Measurements from ENCODE around the gene KCNQ1.

The KCNQ1 gene

DNA sequence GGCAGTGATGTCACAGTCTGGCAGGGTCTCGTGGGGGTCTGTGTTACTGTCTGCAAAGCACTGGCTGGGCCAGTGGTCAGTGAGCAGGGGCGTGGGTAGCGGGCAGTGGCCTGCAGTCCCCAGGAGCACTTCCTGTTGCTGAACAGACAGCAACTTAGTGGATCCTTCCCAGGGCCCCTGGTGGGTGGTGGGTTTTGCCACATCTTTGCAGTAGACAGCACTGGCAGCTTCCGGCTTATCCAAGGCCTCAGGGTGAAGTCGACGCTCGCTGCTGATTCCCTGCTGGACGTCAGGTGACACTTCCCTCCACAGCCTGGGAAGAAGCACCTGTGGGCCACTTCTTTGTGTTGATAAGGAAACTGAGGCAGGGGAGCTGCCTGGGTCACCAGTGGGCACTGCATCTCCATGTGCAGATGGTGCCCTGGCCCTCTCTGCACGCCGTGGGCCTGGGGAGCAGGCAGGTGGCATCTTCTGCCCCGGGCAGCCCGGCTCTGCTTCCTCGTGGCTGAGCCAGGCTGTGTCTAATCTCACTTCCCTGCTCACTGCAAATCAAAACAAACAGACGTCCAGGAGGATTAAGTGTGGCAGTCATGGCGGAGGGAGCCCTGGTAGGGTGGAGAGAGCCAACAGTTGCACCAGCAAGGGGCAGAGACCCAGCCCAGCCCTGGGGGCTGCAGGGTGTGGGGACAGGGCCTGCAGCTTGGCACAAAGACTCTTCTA lies 79.8 kb downstream of the KCNQ1 start:
- H3K4me3 ChIP-seq (ENCODE audit: low read depth, low read length), result no peak overlapping the region
- no peak overlapping the region for H3K27ac ChIP-seq (ENCODE audit: low read depth, low read length)
- no peaks in the 10 kb centered on the region for H3K36me3 ChIP-seq (ENCODE audit: control insufficient read depth, insufficient read depth, low read length)
- H3K9ac ChIP-seq (ENCODE audit: low read depth, low read length), result no peak overlapping the region
- peaks cover 11% of the 10 kb centered on the region for H3K27me3 ChIP-seq (ENCODE audit: control insufficient read depth, insufficient read depth, low read length)
- H3K4me1 ChIP-seq (ENCODE audit: control insufficient read depth, insufficient read depth, low read length), result no peaks in the 10 kb centered on the region
- H3K9me3 ChIP-seq (ENCODE audit: control insufficient read depth, insufficient read depth, low read length), result no peaks in the 10 kb centered on the region

DNA sequence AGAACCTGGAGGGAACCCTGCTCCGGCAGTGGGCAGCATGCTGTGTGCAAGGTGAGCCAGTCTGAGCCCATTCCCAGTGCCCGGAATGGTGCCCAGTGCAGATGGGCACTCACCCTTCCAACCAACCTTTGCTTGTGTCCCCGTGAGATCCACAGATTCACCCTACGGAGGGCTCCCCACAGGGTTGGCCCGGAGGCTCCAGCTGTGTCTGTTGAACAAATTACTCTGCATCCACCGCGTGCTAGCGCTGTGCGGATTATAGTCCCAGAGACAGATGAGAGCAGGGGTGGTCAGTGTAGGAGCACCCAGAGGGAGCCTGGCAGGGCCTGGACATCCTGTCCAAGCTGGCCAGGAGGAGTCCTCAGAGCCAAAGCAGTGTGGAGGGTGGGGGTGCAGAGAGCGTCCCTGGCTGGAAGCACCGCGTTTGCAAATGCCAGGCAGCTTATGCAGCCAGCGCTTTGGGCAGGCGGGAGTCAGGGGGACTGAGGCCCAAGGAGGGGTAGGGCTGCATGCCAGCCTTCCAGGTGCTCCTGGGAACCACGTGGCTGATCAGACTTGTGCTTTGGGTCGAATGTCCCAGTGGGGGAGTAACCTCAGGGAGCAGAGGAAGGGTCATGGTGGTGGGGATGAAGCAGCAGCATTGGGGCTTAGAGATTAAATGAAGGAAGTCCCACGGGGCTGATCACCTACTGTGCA lies 80.5 kb downstream of the KCNQ1 start:
- Histone ChIP-seq H3K27me3 (ENCODE audit: control insufficient read depth, insufficient read depth, low read length) (peaks cover 7% of the 10 kb centered on the region), H3K4me3 (ENCODE audit: low read depth, low read length) (no peak overlapping the region), H3K4me1 (ENCODE audit: control insufficient read depth, insufficient read depth, low read length) (no peaks in the 10 kb centered on the region), H3K9me3 (ENCODE audit: control insufficient read depth, insufficient read depth, low read length) (no peaks in the 10 kb centered on the region), H3K9ac (ENCODE audit: low read depth, low read length) (no peak overlapping the region), H3K27ac (ENCODE audit: low read depth, low read length) (no peak overlapping the region), H3K36me3 (ENCODE audit: control insufficient read depth, insufficient read depth, low read length) (no peaks in the 10 kb centered on the region)

DNA sequence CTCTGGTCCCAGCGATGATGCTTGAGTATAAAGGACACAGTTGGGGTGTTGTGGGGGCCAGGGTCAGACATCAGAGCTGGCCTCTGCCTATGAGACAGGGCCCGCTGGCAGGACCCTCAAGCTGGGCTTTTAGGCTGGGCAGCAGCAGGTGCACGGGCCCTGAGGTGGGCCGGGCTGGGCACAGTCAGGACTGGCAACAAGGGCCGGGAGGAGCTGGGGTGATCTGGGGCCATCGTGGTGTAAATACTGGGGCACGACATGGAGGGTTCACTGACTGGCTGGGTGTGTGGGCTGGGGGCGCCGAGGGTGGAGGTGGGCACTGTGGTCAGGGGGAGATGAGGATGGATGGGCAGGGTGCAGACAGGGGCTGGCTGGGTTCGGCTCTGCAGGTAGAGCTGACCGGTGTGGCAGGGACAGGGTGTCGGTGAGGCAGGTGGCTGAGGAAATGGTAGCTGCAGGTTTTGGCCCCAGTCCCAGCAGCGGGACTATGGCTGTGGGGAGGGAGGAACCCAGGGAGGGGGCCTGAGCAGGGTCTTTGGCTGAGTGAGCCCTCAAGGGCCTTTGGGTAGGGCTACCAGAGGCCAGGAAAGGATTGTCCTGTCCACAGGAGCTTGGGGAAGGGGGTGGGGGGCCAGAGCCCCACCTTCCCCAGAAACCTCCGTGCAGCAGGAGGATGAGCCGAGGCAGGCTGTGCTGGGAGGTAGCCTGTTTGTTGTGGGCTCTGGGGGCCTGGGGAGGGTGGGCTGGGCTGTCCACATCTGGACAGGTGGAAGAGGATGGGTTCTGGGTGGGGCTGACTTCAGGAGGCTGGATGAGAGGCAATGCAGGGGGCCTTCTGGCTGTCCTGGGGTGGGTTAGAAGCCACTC lies 81.4 kb downstream of the KCNQ1 start:
- H3K36me3 ChIP-seq (ENCODE audit: control insufficient read depth, insufficient read depth, low read length), result no peaks in the 10 kb centered on the region
- H3K4me3 ChIP-seq (ENCODE audit: low read depth, low read length), result no peak overlapping the region
- H3K9ac ChIP-seq (ENCODE audit: low read depth, low read length), result no peak overlapping the region
- no peak overlapping the region for H3K27ac ChIP-seq (ENCODE audit: low read depth, low read length)
- H3K4me1 ChIP-seq (ENCODE audit: control insufficient read depth, insufficient read depth, low read length), result no peaks in the 10 kb centered on the region
- no peaks in the 10 kb centered on the region for H3K9me3 ChIP-seq (ENCODE audit: control insufficient read depth, insufficient read depth, low read length)
- peaks cover 7% of the 10 kb centered on the region for H3K27me3 ChIP-seq (ENCODE audit: control insufficient read depth, insufficient read depth, low read length)

DNA sequence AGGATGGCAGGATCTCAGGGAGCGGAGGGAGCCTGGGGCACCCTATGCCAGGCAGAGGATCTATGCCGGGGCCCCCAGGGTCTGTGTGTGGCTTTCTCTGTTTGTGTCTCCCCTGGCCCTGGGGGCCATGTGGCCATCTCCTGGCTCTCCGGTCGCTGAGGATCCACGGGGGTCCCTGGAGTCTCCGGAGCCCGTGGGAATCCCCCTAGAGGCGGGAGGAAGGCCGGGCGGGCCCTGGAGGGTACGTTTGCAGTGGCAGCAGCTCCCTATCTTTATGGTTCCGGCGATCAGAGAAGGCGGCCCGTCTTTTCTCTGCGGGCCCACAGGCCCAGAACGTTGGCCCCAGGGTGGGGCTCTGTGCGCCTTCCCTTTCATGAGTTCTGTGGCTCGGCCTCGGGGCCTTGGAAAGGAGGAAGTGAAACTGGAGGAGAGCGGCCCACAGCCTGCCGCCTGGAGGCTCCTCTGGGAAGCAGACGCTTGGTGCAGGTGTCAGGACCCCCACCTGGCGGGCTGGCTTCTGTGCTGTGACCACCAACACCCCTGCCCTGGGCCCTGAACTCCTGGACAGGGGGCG lies 82.1 kb downstream of the KCNQ1 start:
- Histone ChIP-seq H3K4me1 (ENCODE audit: control insufficient read depth, insufficient read depth, low read length) (no peaks in the 10 kb centered on the region), H3K9me3 (ENCODE audit: control insufficient read depth, insufficient read depth, low read length) (no peaks in the 10 kb centered on the region), H3K27ac (ENCODE audit: low read depth, low read length) (no peak overlapping the region), H3K9ac (ENCODE audit: low read depth, low read length) (no peak overlapping the region), H3K4me3 (ENCODE audit: low read depth, low read length) (no peak overlapping the region), H3K27me3 (ENCODE audit: control insufficient read depth, insufficient read depth, low read length) (peaks cover 7% of the 10 kb centered on the region), H3K36me3 (ENCODE audit: control insufficient read depth, insufficient read depth, low read length) (no peaks in the 10 kb centered on the region)

DNA sequence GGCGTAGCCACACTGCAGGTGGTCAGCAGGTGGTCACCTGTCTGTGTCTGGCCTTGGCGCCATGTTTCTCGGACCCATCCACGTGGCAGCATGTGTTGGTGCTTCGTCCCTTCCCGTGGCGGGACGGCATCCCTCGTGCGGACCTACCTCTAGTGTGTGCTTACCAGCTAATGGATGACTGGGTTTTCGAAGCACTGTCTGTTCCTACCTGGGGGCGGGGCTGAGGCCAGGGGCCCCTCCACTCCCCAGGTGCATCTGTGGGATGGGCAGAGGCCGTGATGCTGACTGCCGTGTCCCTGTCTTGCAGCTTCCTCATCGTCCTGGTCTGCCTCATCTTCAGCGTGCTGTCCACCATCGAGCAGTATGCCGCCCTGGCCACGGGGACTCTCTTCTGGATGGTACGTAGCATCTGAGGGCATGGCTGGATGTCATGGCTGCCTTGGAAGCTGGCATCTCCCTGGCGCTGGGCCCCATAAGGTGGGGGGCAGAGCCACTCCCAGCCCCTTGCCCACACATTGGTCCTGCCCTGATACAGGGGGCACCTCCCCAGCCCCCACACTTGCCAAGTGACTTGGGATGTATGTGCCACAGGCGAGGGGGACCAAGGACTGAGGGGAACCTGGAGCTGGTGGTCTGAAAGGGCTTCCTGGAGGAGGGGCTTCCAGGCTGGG lies 82.9 kb downstream of the KCNQ1 start:
- Histone ChIP-seq H3K27me3 (ENCODE audit: control insufficient read depth, insufficient read depth, low read length) (peaks cover 7% of the 10 kb centered on the region), H3K4me3 (ENCODE audit: low read depth, low read length) (no peak overlapping the region), H3K9me3 (ENCODE audit: control insufficient read depth, insufficient read depth, low read length) (no peaks in the 10 kb centered on the region), H3K9ac (ENCODE audit: low read depth, low read length) (no peak overlapping the region), H3K36me3 (ENCODE audit: control insufficient read depth, insufficient read depth, low read length) (no peaks in the 10 kb centered on the region), H3K27ac (ENCODE audit: low read depth, low read length) (no peak overlapping the region), H3K4me1 (ENCODE audit: control insufficient read depth, insufficient read depth, low read length) (no peaks in the 10 kb centered on the region)

DNA sequence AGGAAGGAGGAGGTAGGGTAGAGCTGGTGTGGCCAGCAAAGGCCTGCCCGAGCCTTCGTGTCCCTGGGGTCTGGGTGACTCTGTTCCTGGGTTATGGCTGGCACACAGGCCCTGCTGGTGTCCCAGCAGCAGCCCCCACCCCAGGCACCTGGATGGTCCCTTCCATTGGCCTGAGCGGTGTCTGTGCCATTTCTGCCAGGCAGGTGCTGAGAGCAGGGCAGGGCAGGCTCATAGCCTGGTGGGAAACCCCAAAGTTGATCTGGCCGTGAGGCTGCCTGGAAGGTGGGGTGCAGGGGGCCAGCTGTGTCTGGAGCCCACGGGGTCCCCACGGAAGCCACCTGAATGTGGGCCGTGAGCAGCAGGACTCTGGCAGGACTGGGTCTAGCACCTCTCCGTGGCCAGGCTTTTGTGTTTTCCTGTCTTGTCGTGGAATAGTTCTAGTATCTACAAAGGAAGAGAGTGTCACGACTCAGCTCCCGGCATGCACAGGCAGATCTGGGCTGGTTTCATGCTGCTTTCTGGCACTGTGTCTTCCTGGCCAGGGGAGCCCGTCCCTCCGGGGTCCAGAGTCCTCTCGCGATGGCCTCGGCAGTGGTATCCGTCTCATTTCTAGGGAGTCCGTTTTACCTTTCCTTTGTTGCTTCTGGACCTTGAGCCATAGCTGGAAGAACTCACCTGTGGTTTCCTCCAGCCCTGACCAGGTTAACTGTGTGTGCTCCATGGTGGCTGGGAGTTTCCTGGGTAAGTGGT lies 83.7 kb downstream of the KCNQ1 start:
- peaks cover 6% of the 10 kb centered on the region for H3K4me1 ChIP-seq (ENCODE audit: control insufficient read depth, insufficient read depth, low read length)
- H3K9me3 ChIP-seq (ENCODE audit: control insufficient read depth, insufficient read depth, low read length), result no peaks in the 10 kb centered on the region
- H3K36me3 ChIP-seq (ENCODE audit: control insufficient read depth, insufficient read depth, low read length), result no peaks in the 10 kb centered on the region
- H3K27ac ChIP-seq (ENCODE audit: low read depth, low read length), result no peak overlapping the region
- H3K27me3 ChIP-seq (ENCODE audit: control insufficient read depth, insufficient read depth, low read length), result peaks cover 13% of the 10 kb centered on the region
- no peak overlapping the region for H3K4me3 ChIP-seq (ENCODE audit: low read depth, low read length)
- H3K9ac ChIP-seq (ENCODE audit: low read depth, low read length), result no peak overlapping the region

DNA sequence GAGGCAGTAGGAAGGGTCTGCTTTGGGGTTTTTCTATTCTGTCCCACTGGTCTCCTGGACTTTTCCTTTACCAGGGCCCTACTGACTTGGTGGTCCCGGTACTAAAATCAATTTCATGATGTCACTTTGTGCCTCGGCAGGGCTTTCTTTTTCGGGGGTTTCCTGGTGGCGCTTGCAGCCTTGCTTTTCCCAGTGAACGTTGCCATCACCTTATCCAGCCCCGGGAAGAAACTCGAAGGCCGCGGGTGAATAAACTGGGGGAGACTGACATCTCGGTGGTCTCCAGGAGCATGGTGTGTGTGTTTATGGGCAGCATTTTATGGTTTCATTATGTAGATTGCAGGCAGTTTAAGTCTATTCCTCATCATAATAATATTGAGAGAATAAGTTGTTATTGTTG lies 84.4 kb downstream of the KCNQ1 start:
- Histone ChIP-seq H3K27me3 (ENCODE audit: control insufficient read depth, insufficient read depth, low read length) (peaks cover 12% of the 10 kb centered on the region), H3K4me3 (ENCODE audit: low read depth, low read length) (no peak overlapping the region), H3K9me3 (ENCODE audit: control insufficient read depth, insufficient read depth, low read length) (no peaks in the 10 kb centered on the region), H3K36me3 (ENCODE audit: control insufficient read depth, insufficient read depth, low read length) (no peaks in the 10 kb centered on the region), H3K27ac (ENCODE audit: low read depth, low read length) (no peak overlapping the region), H3K4me1 (ENCODE audit: control insufficient read depth, insufficient read depth, low read length) (peaks cover 8% of the 10 kb centered on the region), H3K9ac (ENCODE audit: low read depth, low read length) (no peak overlapping the region)

DNA sequence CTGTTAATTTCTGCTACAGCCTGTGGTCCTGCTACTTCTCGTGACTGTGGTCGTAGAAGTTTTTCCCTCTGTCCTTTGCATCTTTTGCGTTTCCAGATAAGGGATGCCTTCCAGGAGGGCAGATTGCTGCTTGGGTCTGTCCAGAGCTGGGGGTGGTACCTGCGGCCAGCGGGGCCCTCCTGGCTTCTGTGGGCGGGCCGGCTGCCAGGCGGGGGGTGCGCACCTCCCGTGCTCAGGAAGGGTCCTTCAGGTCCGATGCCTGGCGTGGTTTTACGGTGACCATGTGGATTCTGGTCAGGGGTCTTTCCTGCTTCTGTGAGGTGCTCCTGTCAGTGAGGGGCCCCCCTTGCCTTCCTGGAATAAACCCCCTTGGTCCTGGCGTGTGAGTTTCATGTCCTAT lies 84.8 kb downstream of the KCNQ1 start:
- no peak overlapping the region for H3K4me3 ChIP-seq (ENCODE audit: low read depth, low read length)
- no peaks in the 10 kb centered on the region for H3K36me3 ChIP-seq (ENCODE audit: control insufficient read depth, insufficient read depth, low read length)
- H3K27ac ChIP-seq (ENCODE audit: low read depth, low read length), result no peak overlapping the region
- no peaks in the 10 kb centered on the region for H3K9me3 ChIP-seq (ENCODE audit: control insufficient read depth, insufficient read depth, low read length)
- peaks cover 15% of the 10 kb centered on the region for H3K27me3 ChIP-seq (ENCODE audit: control insufficient read depth, insufficient read depth, low read length)
- peaks cover 8% of the 10 kb centered on the region for H3K4me1 ChIP-seq (ENCODE audit: control insufficient read depth, insufficient read depth, low read length)
- H3K9ac ChIP-seq (ENCODE audit: low read depth, low read length), result no peak overlapping the region

DNA sequence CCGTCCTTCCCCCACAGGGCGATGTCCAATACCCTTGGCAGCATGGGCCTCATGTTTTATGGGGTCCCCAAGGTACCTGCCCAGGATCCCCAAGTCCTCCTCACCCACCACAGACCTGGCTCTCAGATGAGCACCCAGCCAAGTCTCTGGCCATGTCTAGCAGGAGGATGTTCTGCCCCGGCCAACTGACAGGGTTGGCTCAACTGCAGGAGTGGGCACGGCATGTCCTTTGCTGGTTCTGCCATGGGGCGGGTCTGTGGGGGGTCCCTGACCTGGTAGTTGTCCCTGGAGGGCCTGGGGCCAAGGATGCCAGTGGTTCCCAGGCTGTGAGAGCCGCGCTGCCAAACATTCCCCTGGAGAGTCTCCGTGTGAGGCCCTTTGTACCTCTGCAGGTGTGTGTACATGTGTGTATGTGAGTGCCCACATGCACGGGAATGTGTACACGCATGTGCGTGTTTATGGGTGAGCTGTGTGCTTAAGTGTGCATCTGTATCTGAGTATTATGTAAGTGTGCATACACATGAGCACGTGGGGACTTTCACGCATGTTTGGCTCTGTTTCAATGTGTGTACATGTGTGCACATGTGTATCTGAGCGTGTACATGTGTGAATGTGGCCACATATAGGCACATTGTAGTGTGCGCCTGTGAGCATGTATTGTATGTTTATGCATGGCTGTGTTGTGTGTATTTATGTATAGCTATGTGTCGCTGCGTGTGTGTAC lies 85.5 kb downstream of the KCNQ1 start:
- H3K4me3 ChIP-seq (ENCODE audit: low read depth, low read length), result no peak overlapping the region
- no peak overlapping the region for H3K9ac ChIP-seq (ENCODE audit: low read depth, low read length)
- H3K27me3 ChIP-seq (ENCODE audit: control insufficient read depth, insufficient read depth, low read length), result peaks cover 22% of the 10 kb centered on the region
- no peaks in the 10 kb centered on the region for H3K9me3 ChIP-seq (ENCODE audit: control insufficient read depth, insufficient read depth, low read length)
- H3K27ac ChIP-seq (ENCODE audit: low read depth, low read length), result no peak overlapping the region
- no peaks in the 10 kb centered on the region for H3K36me3 ChIP-seq (ENCODE audit: control insufficient read depth, insufficient read depth, low read length)
- peaks cover 8% of the 10 kb centered on the region for H3K4me1 ChIP-seq (ENCODE audit: control insufficient read depth, insufficient read depth, low read length)
